ENCODE data around the gene SMAD6.

- TF ChIP-seq SMC3 (IDR thresholded peaks at IDR 0.05; ENCODE audit: low read depth, low read length): no peak
- TF ChIP-seq CTCF (conservative IDR thresholded peaks at IDR 0.05; ENCODE audit: low read depth, low read length): no peak
- no peak for TF ChIP-seq CEBPB (IDR thresholded peaks at IDR 0.05; ENCODE audit: low read depth, low read length)
These were observed 38.4 kb upstream of the SMAD6 start for GRCh38 chr15:66663664-66664063.

All from IMR-90 (cell line).